ENCODE data around the gene ULK4.

The ULK4 gene

DNA sequence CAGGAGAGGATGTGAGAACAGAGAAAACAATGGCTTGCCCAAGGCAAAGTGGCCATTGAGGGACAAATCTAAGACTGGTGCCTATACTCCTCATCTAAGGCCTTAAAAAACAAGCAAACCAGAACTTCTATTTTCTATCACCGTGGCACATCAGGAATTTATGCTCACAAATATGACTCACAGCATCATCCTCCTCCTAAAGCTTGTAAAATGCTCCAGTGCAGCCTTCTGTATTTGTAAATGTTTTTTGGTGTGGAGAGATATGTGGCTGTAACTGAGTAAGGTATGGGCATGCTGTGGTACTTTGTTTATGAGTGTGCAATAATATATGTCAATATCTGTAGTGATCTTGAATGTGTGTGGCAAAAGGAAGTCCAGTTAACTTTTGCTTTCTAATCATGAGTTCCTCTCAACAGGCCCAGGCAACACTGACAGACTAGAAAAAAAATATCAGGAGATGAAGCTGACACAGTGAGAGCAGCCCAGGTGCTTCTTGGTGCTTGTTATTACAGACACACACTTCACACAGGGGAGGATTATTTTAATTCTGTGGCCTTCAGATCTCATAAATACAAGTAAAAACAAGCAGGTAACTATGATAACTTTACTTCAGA is 702.3 kb downstream of the ULK4 start:
- no peak overlapping the region for H3K4me2 ChIP-seq (ENCODE audit: low read length)
- no peak overlapping the region for H3K4me3 ChIP-seq (ENCODE audit: low read length)
- no peak overlapping the region for H2AFZ ChIP-seq (ENCODE audit: low read depth, low read length)
- no peaks in the 10 kb centered on the region for H3K4me1 ChIP-seq (ENCODE audit: low read length)
- no peaks in the 10 kb centered on the region for H3K9me3 ChIP-seq (ENCODE audit: insufficient read depth, low read length)
- no peaks in the 10 kb centered on the region for H3K79me2 ChIP-seq (ENCODE audit: low read length)
- H3K36me3 ChIP-seq (replicated peaks; ENCODE audit: low read depth, low read length) = no peaks in the 10 kb centered on the region
- H3K9ac ChIP-seq (ENCODE audit: low read length) = no peak overlapping the region
- no peaks in the 10 kb centered on the region for H3K27me3 ChIP-seq (ENCODE audit: low read depth, low read length)
- H3K27ac ChIP-seq (ENCODE audit: low read length) = no peak overlapping the region
- H4K20me1 ChIP-seq (ENCODE audit: insufficient read depth, low read length) = no peaks in the 10 kb centered on the region
- TF ChIP-seq CTCF (IDR thresholded peaks at IDR 0.05; ENCODE audit: low read depth, low read length) = no peak
- no peak for TF ChIP-seq EZH2phosphoT487 (IDR thresholded peaks at IDR 0.05; ENCODE audit: low read depth)

DNA sequence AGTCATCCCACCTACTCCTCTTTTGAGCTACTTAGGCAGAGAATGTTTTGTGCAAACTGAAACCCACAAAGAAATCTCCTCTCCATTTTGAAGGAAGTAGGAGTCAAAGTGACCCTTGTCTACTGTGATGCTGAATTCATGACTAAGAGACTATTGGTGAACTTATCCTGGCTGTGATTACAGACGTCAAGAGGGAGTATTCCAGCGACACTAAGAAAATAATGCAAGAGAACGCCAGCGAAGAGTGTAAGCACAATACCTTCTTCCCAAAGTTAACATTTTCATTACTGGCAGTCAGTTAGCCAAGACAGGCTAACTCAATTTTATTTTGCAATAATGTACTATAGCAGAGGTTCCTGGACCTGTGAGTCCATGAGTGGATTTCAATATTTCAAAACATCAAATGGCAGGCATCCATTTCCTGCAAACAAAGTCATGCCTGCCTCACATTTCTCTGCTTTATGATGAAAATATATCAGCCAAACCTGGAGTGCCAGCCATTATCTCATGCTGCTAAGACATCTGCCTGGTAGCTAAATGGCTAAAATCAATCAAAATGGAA is 703.6 kb downstream of the ULK4 start:
- no peak overlapping the region for H3K4me3 ChIP-seq (ENCODE audit: low read length)
- TF ChIP-seq EZH2phosphoT487 (IDR thresholded peaks at IDR 0.05; ENCODE audit: low read depth) (no peak), CTCF (IDR thresholded peaks at IDR 0.05; ENCODE audit: low read depth, low read length) (no peak)
- H3K9ac ChIP-seq (ENCODE audit: low read length) = no peak overlapping the region
- no peaks in the 10 kb centered on the region for H3K79me2 ChIP-seq (ENCODE audit: low read length)
- no peak overlapping the region for H2AFZ ChIP-seq (ENCODE audit: low read depth, low read length)
- no peaks in the 10 kb centered on the region for H4K20me1 ChIP-seq (ENCODE audit: insufficient read depth, low read length)
- H3K9me3 ChIP-seq (ENCODE audit: insufficient read depth, low read length) = no peaks in the 10 kb centered on the region
- H3K27me3 ChIP-seq (ENCODE audit: low read depth, low read length) = no peaks in the 10 kb centered on the region
- no peak overlapping the region for H3K4me2 ChIP-seq (ENCODE audit: low read length)
- no peak overlapping the region for H3K27ac ChIP-seq (ENCODE audit: low read length)
- no peaks in the 10 kb centered on the region for H3K4me1 ChIP-seq (ENCODE audit: low read length)
- H3K36me3 ChIP-seq (replicated peaks; ENCODE audit: low read depth, low read length) = no peaks in the 10 kb centered on the region

DNA sequence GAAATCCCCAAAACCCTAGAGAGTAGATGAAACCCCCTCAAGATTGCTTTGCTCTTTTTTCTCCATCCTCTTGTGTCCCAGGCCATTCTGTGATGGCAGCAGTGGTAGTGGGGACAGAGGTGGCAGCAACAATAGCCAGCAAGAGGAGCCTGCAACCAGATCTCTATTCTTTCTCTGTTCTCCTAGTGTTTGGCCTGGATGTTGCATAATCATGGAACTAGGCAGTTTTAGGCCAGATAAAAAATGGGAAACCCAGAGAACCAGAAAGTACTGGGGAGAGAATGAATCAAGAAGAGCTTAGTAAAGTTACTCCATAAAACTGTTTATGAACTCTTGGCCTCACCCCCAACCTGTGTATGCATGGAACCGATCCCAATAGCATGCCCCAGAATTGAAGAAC is 710.3 kb downstream of the ULK4 start:
- H3K27ac ChIP-seq (ENCODE audit: low read length) = no peak overlapping the region
- no peaks in the 10 kb centered on the region for H4K20me1 ChIP-seq (ENCODE audit: insufficient read depth, low read length)
- H3K4me2 ChIP-seq (ENCODE audit: low read length) = 0 out of 2 replicates have a peak overlapping the region, but pooled peaks have one; percentile 11
- no peak overlapping the region for H3K9ac ChIP-seq (ENCODE audit: low read length)
- H3K4me1 ChIP-seq (ENCODE audit: low read length) = peaks cover 19% of the 10 kb centered on the region
- H3K36me3 ChIP-seq (replicated peaks; ENCODE audit: low read depth, low read length) = no peaks in the 10 kb centered on the region
- no peaks in the 10 kb centered on the region for H3K9me3 ChIP-seq (ENCODE audit: insufficient read depth, low read length)
- no peak overlapping the region for H3K4me3 ChIP-seq (ENCODE audit: low read length)
- no peak overlapping the region for H2AFZ ChIP-seq (ENCODE audit: low read depth, low read length)
- no peaks in the 10 kb centered on the region for H3K27me3 ChIP-seq (ENCODE audit: low read depth, low read length)
- no peaks in the 10 kb centered on the region for H3K79me2 ChIP-seq (ENCODE audit: low read length)
- no peak for TF ChIP-seq CTCF (IDR thresholded peaks at IDR 0.05; ENCODE audit: low read depth, low read length)
- no peak for TF ChIP-seq EZH2phosphoT487 (IDR thresholded peaks at IDR 0.05; ENCODE audit: low read depth)

DNA sequence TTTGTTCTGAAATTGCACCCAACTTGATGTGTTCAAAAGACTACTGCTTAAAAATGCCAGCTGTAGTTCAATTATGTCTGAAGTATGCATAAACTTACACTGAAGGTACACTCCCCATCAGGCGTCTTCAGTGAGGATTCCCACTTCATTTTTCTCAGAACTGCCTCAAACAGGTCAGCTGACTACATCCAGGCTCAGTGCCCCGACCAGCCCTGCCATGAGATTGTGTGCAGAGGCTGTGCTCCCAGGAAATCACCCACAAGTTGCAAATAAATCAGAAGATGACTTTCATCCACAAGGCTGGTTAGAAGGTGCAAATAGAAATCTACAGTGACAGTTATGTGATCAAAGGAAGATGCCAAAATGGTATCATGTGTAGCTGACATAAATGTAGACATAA is 711.1 kb downstream of the ULK4 start:
- no peaks in the 10 kb centered on the region for H4K20me1 ChIP-seq (ENCODE audit: insufficient read depth, low read length)
- H3K36me3 ChIP-seq (replicated peaks; ENCODE audit: low read depth, low read length) = no peaks in the 10 kb centered on the region
- H3K27me3 ChIP-seq (ENCODE audit: low read depth, low read length) = no peaks in the 10 kb centered on the region
- H3K4me1 ChIP-seq (ENCODE audit: low read length) = peaks cover 19% of the 10 kb centered on the region
- H3K4me2 ChIP-seq (ENCODE audit: low read length) = peak overlapping the region; percentile 50
- H3K27ac ChIP-seq (ENCODE audit: low read length) = no peak overlapping the region
- no peak overlapping the region for H3K9ac ChIP-seq (ENCODE audit: low read length)
- no peaks in the 10 kb centered on the region for H3K9me3 ChIP-seq (ENCODE audit: insufficient read depth, low read length)
- no peaks in the 10 kb centered on the region for H3K79me2 ChIP-seq (ENCODE audit: low read length)
- no peak overlapping the region for H3K4me3 ChIP-seq (ENCODE audit: low read length)
- TF ChIP-seq EZH2phosphoT487 (IDR thresholded peaks at IDR 0.05; ENCODE audit: low read depth) (no peak), CTCF (IDR thresholded peaks at IDR 0.05; ENCODE audit: low read depth, low read length) (no peak)
- no peak overlapping the region for H2AFZ ChIP-seq (ENCODE audit: low read depth, low read length)

Measured in OCI-LY3 (cell line).